HG03520 (cell line): ENCODE results near the gene NABP1.

ENCODE experiments used
- ATAC-seq: cut with Tn5 transposase; IDR thresholded peaks from one replicate; pipeline ENCODE4 v1.9.1; 2021; ENCODE audit warnings: mild to moderate bottlenecking, moderate library complexity; ENCODE audit not compliant: unreplicated experiment

Gene NABP1

DNA sequence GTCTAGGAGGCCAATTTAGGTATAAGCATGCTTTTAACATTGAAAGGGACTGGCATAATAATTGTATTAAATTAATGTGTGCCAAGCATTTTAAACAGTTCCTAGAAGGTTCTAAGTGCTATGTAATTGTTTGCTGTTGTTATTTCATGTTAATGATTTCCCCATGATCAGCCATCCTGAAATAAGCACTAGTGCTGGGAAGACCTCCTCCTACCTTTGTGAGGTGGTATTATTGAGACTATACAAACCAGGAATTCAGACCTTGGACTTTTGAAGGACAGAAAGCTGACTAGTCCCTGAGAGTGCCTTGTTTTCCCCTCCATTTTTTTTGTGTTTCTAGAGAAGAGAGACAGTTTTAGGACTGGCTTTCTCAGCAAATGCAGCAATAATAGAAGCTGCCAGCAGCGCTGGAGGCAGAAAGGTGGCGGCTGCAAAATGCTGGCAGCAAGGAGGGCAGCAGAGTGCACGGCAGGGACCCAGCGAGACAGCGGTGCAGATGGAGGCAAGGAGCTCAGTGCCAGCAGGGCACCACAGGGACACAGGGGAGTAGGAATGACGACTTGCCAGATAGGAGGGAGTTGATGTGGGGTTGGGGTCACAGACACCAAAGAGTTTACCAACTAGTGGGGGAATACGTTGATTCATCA, 25.3 kb downstream of the NABP1 start:
- ATAC-seq, result no peak

DNA sequence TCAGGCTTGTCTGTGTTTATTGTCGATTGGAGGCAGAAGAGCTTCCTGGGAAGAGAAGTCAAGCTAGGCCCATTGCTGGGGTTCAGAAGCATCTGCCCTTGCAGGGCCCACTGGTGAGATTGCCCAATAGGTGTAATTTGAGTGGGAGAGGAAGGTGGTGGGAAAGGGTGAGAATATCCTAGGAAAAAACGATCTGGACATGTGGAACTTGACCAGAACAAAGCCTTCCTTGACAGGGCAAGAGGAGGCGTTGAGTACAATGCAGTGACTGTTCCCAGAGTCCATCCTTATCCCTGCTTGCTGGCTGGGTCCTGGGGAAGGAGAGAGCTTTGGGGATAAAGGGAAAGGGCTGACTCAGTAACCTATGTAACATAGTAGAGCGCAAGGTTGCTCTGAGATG, 27.1 kb downstream of the NABP1 start:
- no peak for ATAC-seq

DNA sequence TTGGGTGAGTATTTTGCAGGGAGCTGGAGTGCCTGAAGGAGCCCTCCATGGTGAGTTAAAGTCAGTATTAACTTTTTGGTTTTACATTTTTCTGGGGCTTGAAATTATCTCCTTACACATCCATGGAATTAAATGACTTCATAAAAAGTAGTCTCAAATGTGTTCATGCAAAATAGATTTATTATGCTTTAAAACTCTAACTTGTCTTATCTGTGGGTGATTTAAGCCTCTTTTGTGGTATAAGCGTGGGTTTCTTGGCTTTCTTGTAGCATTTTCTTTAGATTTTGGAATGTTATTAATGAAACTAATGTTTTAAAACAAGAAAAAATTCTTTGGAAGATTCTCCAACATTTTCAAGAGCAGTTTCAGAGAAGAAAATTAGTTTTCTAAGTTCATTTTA, 27.8 kb downstream of the NABP1 start:
- no peak for ATAC-seq

DNA sequence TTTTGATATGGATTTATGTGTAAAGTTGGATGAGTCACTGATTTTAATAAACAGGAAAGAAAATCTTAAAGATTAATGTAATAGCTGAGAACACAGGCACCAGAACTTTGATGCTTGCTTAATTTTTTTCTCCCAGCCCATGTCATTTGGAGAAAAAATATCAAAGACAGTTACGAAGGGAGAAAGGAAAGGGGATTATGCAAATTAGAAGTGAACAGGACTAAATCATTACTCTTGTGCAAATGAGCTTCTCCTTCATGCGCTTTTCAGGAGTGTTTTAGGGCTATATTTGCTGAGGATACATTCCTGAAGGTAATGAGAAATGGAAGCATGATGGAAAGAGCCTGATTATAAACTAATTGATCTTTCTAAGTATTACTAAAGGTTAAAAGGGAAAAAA, 28.9 kb downstream of the NABP1 start:
- no peak for ATAC-seq

DNA sequence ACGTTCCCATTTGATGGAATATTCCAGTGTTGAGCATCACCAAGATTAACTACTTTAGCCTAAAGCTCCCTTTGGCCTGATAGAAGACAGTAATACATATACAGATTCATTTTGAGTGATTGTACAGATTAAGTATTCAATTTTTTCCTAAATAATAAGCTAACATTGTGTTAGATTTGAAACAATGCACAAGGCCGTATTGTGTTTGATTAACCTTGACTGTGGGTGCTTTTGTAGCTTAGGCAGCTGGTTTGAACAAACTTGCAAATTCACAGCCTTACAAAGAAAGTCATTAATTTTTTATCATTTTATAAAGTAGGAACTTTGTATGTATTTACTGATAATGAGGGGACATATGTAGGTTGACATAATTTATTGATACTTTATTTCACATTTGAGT, 29.6 kb downstream of the NABP1 start:
- ATAC-seq, result no peak

DNA sequence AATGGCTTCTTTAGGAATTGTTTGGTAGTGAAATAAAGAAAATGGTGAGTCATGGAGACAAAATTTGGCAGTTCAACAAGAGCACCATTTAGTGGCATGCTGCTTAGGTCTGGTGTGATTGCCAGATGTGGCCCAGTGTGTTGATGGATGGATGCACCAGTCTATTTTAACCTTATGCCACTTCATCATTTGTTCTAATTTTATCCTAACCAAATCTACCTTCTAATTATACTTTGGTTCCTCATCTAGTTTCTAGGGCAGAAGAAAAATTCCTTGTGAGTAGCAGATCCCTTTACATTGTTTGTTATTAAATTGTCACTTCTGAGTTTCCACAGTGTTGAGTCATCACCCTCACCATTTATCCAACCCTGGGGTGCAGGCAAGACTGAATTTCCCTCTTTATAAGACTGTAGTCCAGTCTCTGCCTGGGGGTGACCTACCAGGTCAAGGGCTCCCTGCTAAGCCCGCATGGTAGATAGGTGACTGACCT, 32.5 kb downstream of the NABP1 start:
- ATAC-seq, result no peak

DNA sequence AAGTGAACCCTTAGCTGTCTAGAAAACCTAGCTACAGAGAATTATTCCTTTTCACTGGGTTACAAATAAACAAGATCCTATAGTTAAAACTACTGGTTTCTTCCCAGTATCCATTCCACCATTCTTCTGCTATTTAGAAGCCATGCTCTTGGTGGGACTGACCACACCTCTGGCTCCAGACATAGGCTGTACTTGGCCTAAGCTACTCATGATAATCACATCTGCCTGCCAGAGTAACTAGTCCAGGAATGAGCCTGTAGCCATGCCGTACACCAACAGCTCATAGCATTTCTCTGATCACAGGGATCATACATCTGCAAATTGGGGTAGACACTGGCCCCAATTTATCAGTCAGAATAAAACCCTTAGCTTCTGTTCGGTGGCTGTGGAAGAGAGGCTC, 33.7 kb downstream of the NABP1 start:
- no peak for ATAC-seq

DNA sequence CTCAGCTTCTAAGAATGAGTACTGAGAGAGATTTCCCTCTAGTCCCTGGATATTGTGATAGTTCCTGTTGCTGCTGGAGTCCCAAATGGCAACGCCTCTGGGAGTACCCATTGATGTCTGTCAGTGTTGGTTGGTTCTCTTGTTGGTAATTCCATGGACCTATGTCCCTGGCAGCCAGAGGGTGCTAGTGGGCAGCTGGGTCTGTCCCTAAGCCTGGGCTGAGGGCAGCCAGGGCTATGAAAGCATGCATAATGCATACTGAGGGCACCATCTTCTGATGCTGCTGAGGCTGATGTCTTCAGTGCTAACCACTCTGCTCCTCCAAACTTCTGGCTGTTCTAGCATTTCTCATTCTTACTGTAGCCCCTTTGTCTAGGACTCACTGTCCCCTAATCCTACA, 35.9 kb downstream of the NABP1 start:
- no peak for ATAC-seq

DNA sequence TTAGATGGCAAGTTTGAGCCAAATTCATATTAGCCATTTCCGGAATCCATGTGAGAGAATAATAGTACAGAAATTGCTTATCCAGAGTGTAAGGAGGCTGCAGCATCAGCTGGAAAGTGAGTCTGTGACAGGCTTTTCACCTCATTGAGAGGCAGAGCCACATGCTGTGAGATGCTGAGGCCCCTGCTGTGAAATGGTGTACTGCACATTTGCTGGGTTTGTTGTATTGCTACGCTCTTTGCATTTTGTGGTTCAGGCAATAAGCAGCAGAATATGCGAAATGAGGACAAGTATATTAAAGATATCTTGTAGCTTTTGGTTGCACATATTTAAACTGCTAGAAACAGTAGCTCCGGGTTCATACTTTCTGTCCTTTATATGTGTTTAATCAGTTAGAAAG, 37.0 kb downstream of the NABP1 start:
- no peak for ATAC-seq

DNA sequence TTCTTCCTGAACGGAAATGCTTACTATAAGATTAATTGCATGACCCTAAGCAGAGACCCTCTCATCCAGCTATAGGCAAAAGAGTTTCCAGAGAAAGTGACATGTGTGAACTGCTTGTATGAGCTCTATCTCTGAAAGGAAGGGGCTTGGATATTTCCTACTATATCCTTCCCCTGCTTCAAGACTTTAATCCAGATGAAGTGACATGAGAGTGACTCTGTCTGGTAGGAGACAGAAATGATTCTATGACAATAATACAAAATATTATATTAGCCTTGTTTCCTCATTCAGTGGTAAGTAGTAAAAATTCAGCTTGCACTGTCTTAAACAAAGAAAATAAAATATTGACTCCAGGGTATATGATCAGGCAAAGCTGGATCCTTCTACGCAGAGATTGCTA, 37.5 kb downstream of the NABP1 start:
- ATAC-seq, result no peak

DNA sequence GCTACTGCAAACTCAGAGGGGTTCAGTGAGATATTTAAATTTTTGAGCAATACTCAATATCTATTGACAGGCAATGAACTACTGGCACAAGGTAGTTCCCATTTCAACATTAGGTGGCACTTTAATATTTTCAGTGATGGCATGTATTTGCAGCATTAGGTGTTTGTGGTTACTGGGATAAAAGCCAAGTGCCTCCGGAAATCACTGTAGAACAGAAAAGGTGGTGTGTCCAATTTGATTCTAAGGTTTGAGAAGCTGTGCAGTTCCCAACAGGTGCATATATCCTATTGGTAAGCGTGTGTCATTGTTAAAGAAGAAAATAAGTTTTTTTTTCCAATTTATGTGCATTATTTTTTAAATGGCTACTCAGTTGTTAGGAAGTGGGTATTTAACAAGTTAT, 41.3 kb downstream of the NABP1 start:
- no peak for ATAC-seq

DNA sequence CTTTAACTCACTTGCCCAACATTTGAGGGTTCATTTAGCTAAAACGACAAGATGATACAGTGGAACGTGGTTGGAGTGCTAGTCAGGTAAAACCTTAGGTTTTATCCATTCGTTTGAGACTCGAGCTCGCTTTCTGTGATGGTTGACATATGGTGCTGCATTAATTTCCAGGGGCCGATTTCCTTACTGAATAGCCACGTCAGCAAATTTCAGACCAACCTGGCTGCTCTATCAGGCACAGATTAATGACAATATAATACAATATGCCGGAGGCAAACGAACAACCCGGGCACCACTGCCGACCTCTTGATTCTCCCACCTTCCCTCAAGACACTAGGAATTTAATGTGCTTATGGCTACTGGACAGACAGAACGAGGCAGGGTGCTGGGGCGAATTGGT, 42.0 kb downstream of the NABP1 start:
- no peak for ATAC-seq

DNA sequence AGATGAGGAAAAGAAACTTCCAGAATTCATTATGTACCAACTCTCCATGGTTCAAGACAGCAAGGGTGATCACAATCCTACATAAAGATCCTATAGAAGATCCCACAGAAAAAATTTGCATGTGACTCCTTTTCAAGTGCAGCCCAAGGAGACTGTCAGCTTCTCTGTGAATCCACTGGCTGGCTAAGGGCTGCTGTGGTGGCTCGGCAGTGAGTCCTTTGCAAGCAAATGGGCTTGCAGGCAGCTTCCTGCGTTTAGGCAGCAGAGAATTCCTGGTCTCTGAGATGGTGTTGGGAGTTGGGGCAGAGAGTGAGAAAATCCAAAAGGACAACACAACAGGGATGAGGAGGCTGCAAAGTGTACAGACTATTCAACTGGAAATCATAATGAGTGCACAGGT, 43.4 kb downstream of the NABP1 start:
- no peak for ATAC-seq

DNA sequence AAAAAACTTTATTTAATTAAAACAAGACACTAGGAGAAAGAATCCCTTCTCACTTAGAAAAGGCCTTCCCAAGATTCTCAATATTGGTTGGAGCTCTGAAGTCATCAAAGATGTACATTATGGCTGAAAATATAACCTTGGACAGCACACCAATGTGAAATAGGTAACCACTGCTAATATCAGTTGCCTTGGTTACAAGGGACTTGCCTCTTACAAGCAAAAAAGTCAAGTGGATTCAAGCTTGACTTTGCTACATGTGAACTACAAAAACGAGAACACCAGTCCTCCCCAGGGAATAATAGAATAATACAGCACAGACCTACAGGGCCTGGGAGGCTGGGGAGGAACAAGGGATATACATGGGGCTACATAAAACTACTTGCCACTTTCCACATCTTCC, 46.1 kb downstream of the NABP1 start:
- ATAC-seq, result peak; percentile 70

DNA sequence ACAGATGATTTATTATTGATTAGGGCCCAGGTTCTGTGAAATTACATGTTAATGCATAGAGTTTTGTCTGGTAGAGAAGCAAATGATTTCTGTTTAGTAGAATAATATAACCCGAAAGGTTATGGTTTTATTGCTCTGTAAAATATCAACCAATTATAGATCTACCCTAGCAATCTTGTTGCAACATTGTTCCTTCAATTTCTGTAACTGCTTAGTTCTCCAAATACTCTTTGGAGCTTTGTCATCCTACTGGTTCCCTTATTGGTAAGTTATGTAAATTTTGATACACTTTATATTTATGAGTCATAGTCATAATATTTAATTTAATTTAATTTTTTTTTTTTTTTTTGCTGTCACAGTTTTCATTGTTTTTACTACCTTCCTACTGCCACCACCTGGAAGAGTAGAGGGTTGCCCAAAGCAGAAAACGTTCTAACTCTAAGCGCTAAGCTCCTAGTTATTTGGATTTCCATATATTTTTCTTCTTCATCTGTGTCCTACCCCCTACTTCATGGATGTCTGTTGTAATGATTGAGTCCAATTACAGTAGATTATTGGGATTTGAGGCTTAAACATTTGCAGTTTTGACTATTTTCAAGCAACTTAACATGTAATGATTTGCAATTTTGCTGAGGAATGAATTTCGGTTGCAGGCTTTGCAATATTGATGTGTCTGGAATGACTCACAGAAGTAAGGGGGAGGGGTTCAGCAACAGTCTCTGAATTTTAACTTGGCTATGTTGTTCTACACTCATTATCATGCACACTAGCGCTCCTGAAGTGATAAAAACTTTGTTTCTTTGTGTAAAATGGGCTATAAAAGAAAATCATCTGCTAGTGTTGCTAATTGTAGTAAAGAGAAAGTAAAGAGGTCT, 51.1 kb downstream of the NABP1 start:
- ATAC-seq, result no peak

DNA sequence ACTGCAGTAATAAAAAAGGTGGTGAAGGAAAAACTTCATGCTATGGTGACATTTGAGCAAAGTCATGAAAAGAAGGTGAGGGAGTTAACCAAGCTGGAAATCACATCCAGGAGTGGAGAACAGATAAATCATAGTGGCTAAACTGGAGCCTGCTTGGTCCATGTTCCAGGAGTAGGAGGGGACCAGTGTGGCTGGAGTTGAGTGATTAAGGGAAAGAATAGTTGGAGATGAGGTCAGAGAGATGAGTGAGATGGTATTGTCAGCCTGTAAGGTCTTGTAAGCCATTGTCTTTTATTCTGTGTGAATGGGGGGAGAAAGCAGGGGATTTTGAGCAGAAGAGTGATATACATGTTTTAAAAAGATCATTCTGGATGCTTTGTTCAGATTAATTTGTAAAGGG, 52.3 kb downstream of the NABP1 start:
- ATAC-seq, result no peak
